GM19193 (cell line): Measurements from ENCODE around the gene TRPC4AP.

ENCODE experiments used
- POLR2A ChIP-seq: IDR thresholded peaks from 4 replicates; pipeline ENCODE4 v1.6.1; 2011; ENCODE audit not compliant: insufficient read depth, insufficient read length; ENCODE audit errors: extremely low read depth

Gene TRPC4AP

GRCh38 chr20:34994509-34995131 lies 98.0 kb downstream of the TRPC4AP start:
- TF ChIP-seq POLR2A: no peak

- no peak for TF ChIP-seq POLR2A
These were observed 98.6 kb downstream of the TRPC4AP start for GRCh38 chr20:34993941-34994508.

GRCh38 chr20:34992751-34993417 lies 99.7 kb downstream of the TRPC4AP start:
- no peak for TF ChIP-seq POLR2A

- no peak for TF ChIP-seq POLR2A
These were observed 101.9 kb downstream of the TRPC4AP start for GRCh38 chr20:34990661-34991214.

GRCh38 chr20:34990231-34990630 lies 102.4 kb downstream of the TRPC4AP start:
- no peak for TF ChIP-seq POLR2A

GRCh38 chr20:34989670-34990069 lies 102.9 kb downstream of the TRPC4AP start:
- TF ChIP-seq POLR2A: no peak

GRCh38 chr20:34989118-34989517 lies 103.5 kb downstream of the TRPC4AP start:
- no peak for TF ChIP-seq POLR2A

GRCh38 chr20:34988191-34988540 lies 104.4 kb downstream of the TRPC4AP start:
- TF ChIP-seq POLR2A: no peak

- no peak for TF ChIP-seq POLR2A
These were observed 105.1 kb downstream of the TRPC4AP start for GRCh38 chr20:34987288-34988190.

- no peak for TF ChIP-seq POLR2A
These were observed 106.0 kb downstream of the TRPC4AP start for GRCh38 chr20:34986311-34987287.

GRCh38 chr20:34985461-34986310 lies 106.9 kb downstream of the TRPC4AP start:
- no peak for TF ChIP-seq POLR2A

GRCh38 chr20:34984756-34985261 lies 107.8 kb downstream of the TRPC4AP start:
- TF ChIP-seq POLR2A: no peak

- no peak for TF ChIP-seq POLR2A
These were observed 108.4 kb downstream of the TRPC4AP start for GRCh38 chr20:34983995-34984735.
